ENCODE measurements around the gene NPY2R. TPM values are rescaled to one million over a fixed set of nuclear protein-coding genes. Genes with fewer than 3 reads are reported as not detected.

NPY2R gene, protein sequence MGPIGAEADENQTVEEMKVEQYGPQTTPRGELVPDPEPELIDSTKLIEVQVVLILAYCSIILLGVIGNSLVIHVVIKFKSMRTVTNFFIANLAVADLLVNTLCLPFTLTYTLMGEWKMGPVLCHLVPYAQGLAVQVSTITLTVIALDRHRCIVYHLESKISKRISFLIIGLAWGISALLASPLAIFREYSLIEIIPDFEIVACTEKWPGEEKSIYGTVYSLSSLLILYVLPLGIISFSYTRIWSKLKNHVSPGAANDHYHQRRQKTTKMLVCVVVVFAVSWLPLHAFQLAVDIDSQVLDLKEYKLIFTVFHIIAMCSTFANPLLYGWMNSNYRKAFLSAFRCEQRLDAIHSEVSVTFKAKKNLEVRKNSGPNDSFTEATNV
- not detected in 2 replicates for total RNA-seq
- long read RNA-seq: 0 reads

DNA sequence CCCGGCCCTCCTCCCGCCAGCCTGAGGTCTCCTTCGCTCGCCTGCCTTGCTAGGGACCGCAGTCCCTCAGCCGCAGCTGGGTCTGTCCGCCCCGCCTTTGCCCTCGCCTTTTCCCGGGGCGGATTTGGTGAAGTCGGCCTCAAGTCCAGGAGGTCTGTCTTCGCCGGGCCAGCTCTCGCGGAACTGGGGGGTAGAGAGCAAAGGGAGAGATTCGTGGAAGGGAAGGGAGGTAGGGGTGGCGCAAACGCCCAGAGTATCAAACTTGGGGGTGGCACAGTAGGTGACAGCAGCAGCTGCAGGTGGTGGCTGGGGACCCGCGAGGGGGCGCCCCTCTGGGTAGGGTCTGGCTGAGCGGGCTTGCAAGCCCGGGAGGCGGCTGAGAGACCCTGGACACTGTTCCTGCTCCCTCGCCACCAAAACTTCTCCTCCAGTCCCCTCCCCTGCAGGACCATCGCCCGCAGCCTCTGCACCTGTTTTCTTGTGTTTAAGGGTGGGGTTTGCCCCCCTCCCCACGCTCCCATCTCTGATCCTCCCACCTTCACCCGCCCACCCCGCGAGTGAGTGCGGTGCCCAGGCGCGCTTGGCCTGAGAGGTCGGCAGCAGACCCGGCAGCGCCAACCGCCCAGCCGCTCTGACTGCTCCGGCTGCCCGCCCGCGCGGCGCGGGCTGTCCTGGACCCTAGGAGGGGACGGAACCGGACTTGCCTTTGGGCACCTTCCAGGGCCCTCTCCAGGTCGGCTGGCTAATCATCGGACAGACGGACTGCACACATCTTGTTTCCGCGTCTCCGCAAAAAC, at the start of gene NPY2R:
Gene NPY2R (plus strand): TSS at position 379 of the 797 bp plus-strand sequence. CDS start 5,304 bp downstream, outside the sequence.
- Mint-ChIP-seq H3K27ac (ENCODE audit: unreplicated experiment) (no peak within 1 kb of the TSS), H3K9me3 (no peaks in the 10 kb centered on the region), H3K27me3 (ENCODE audit: low read depth) (peaks cover 81% of the 10 kb centered on the region), H3K4me1 (peaks cover 10% of the 10 kb centered on the region), H3K4me3 (peak within 1 kb of the TSS; percentile 81), H3K36me3 (ENCODE audit: low read depth) (no peaks in the 10 kb centered on the region)
- TF ChIP-seq, protein P1, sequence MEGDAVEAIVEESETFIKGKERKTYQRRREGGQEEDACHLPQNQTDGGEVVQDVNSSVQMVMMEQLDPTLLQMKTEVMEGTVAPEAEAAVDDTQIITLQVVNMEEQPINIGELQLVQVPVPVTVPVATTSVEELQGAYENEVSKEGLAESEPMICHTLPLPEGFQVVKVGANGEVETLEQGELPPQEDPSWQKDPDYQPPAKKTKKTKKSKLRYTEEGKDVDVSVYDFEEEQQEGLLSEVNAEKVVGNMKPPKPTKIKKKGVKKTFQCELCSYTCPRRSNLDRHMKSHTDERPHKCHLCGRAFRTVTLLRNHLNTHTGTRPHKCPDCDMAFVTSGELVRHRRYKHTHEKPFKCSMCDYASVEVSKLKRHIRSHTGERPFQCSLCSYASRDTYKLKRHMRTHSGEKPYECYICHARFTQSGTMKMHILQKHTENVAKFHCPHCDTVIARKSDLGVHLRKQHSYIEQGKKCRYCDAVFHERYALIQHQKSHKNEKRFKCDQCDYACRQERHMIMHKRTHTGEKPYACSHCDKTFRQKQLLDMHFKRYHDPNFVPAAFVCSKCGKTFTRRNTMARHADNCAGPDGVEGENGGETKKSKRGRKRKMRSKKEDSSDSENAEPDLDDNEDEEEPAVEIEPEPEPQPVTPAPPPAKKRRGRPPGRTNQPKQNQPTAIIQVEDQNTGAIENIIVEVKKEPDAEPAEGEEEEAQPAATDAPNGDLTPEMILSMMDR (conservative IDR thresholded peaks at IDR 0.05): peak; percentile 53
- peak; percentile 55 for DNase-seq (ENCODE audit: low read depth, low spot score)

DNA sequence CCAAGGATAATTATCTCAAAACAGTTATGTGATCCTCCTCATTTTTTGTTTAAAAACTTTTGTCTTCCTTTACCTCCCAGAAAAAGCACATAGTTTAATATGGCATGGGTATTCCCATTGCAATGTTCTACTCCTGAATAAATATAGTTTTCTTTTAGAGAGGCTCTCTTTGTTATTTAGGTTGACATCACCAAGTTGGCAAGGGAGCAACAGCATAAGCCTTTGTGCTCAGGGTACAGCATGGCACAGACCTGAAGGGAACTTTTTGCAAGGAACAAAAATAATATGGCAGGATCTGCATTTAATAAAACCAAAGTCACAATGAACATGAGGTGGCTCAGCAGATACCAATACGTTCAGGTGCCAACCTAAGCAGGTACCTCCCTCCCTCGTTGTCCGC, 47.1 kb upstream of the NPY2R start:
- H3K27ac Mint-ChIP-seq (ENCODE audit: unreplicated experiment): no peak overlapping the region
- TF ChIP-seq, protein P1 (conservative IDR thresholded peaks at IDR 0.05): no peak
- H3K36me3 Mint-ChIP-seq (ENCODE audit: low read depth): no peaks in the 10 kb centered on the region
- no peaks in the 10 kb centered on the region for H3K9me3 Mint-ChIP-seq
- DNase-seq (ENCODE audit: low read depth, low spot score): no peak
- peaks cover 5% of the 10 kb centered on the region for H3K27me3 Mint-ChIP-seq (ENCODE audit: low read depth)
- no peak overlapping the region for H3K4me3 Mint-ChIP-seq
- peaks cover 14% of the 10 kb centered on the region for H3K4me1 Mint-ChIP-seq

DNA sequence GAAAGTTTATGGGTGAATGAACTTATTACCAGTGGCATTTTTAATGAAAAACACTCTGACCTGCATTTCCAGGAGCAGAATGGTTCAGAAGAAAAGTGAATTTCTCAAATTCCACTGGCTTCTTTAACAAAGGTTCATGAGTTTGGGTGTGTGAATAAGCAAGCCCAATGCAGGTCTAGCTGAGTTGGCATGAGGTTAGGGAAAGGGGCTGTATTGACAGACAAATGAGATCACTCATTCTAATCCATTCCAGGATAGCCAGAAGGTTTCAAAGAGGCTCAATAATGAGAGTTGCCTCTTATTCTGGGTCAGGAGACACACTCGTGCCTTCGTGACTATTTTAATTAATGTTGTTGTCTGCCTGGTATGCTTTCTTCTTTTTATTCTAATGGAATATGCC, 43.7 kb upstream of the NPY2R start:
- Mint-ChIP-seq H3K4me1 (peaks cover 14% of the 10 kb centered on the region), H3K4me3 (no peak overlapping the region)
- TF ChIP-seq, protein P1 (conservative IDR thresholded peaks at IDR 0.05): no peak

DNA sequence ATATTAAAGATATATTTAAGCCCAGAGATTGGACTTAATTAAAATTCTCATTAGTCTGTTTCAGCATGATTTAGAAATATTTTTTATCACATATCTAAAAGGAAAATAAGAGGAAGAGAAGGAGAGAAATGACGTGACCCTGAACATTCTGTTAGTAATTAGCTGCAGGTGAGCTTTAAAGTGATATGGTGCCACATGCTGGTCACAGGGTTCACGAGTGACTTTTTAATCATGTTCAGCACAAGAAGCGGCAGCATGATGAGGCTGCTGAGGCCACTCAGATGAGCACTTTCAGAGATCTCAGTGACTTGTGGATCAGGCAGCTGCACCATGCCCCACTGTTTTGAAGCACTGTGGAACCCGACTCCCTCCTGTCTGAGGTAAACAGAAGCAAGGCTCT, 37.9 kb upstream of the NPY2R start:
- H3K27me3 Mint-ChIP-seq (ENCODE audit: low read depth): peaks cover 2% of the 10 kb centered on the region
- H3K9me3 Mint-ChIP-seq: no peaks in the 10 kb centered on the region
- H3K27ac Mint-ChIP-seq (ENCODE audit: unreplicated experiment): no peak overlapping the region
- H3K36me3 Mint-ChIP-seq (ENCODE audit: low read depth): no peaks in the 10 kb centered on the region
- TF ChIP-seq, protein P1 (conservative IDR thresholded peaks at IDR 0.05): no peak
- DNase-seq (ENCODE audit: low read depth, low spot score): no peak
- H3K4me1 Mint-ChIP-seq: no peaks in the 10 kb centered on the region
- no peak overlapping the region for H3K4me3 Mint-ChIP-seq

More for the DNA sequence above, 43.7 kb upstream of the NPY2R start:
- Mint-ChIP-seq H3K27me3 (ENCODE audit: low read depth) (peaks cover 5% of the 10 kb centered on the region), H3K9me3 (no peaks in the 10 kb centered on the region), H3K36me3 (ENCODE audit: low read depth) (no peaks in the 10 kb centered on the region), H3K27ac (ENCODE audit: unreplicated experiment) (no peak overlapping the region)
- DNase-seq (ENCODE audit: low read depth, low spot score): no peak

DNA sequence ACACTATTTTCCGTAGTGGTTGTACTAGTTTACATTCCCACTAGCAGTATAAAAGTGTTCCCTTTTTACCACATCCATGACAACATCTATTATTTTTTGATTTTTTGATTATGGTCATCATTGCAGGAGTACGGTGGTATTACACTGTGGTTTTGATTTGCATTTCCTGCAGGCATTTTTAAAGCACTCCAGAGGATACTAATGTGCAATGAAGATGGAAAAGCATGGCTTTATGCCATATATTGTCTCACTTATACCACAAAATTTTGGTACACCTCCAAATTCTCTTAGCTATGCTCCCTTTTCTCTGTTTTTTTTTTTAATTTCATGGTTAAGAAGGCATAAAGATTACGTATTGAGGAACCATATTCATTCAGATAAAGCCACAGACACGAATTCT, 35.1 kb upstream of the NPY2R start:
- Mint-ChIP-seq H3K36me3 (ENCODE audit: low read depth) (no peaks in the 10 kb centered on the region), H3K27me3 (ENCODE audit: low read depth) (peaks cover 9% of the 10 kb centered on the region), H3K4me1 (no peaks in the 10 kb centered on the region), H3K4me3 (no peak overlapping the region), H3K27ac (ENCODE audit: unreplicated experiment) (no peak overlapping the region), H3K9me3 (no peaks in the 10 kb centered on the region)
- DNase-seq (ENCODE audit: low read depth, low spot score): no peak
- TF ChIP-seq, protein P1 (conservative IDR thresholded peaks at IDR 0.05): no peak

Data from neural crest cell (in vitro differentiated cells).